ENCODE results near the gene PNCK. TPM values are rescaled to one million over a fixed set of nuclear protein-coding genes. Genes with fewer than 3 reads are reported as not detected.

PNCK gene
- total RNA-seq, 2 donors from 2014 or later, result 4.0 to 42.4 TPM

DNA sequence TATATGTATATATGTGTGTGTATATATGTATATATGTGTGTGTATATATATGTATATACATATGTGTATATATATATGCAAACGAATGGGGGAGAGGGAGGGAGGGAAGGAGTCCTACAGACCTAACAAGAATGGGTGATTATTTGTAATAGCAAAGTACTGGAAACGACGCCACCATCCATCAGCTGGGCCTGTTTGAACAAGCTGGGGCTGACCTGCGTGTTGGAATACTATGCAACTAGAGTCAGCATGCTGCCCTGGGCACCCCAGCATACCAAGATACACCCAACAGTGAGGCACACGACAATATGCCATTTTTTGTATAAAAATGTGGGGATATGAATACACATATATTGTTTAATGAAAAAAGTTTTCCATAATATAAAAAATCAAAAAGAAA is 53.0 kb downstream of the PNCK start:
- TF ChIP-seq, protein P1, sequence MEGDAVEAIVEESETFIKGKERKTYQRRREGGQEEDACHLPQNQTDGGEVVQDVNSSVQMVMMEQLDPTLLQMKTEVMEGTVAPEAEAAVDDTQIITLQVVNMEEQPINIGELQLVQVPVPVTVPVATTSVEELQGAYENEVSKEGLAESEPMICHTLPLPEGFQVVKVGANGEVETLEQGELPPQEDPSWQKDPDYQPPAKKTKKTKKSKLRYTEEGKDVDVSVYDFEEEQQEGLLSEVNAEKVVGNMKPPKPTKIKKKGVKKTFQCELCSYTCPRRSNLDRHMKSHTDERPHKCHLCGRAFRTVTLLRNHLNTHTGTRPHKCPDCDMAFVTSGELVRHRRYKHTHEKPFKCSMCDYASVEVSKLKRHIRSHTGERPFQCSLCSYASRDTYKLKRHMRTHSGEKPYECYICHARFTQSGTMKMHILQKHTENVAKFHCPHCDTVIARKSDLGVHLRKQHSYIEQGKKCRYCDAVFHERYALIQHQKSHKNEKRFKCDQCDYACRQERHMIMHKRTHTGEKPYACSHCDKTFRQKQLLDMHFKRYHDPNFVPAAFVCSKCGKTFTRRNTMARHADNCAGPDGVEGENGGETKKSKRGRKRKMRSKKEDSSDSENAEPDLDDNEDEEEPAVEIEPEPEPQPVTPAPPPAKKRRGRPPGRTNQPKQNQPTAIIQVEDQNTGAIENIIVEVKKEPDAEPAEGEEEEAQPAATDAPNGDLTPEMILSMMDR (IDR thresholded peaks at IDR 0.05), result no peak
- no peaks in the 10 kb centered on the region for H3K4me1 ChIP-seq
- H3K4me3 ChIP-seq, result no peak overlapping the region
- H3K27me3 ChIP-seq, result no peaks in the 10 kb centered on the region
- no peak for DNase-seq (ENCODE audit: low spot score)
- H3K9me3 ChIP-seq, result no peaks in the 10 kb centered on the region
- H3K27ac ChIP-seq, result no peak overlapping the region
- H3K36me3 ChIP-seq, result no peaks in the 10 kb centered on the region

Other genes starting within 250 kb of the PNCK start
- under 1 TPM in 1 of 2 donors, not detected in 1; 0.94 TPM for gene TREX2, start 227.8 kb downstream of the PNCK start, total RNA-seq
- gene HAUS7, start 203.2 kb downstream of the PNCK start, total RNA-seq, result 10 to 100 TPM; 10.5 to 15.9 TPM
- gene BGN, start 178.8 kb downstream of the PNCK start, total RNA-seq, result 100 to 1,000 TPM; 141 to 206 TPM
- gene ATP2B3, start 156.2 kb downstream of the PNCK start, total RNA-seq, result not detected
- gene CCNQ, start 74.7 kb downstream of the PNCK start, total RNA-seq, result 10 to 100 TPM; 48.0 to 65.0 TPM
- gene DUSP9, start 26.6 kb downstream of the PNCK start, total RNA-seq, result not detected
- gene SLC6A8, start 14.1 kb upstream of the PNCK start, total RNA-seq, result 10 to 100 TPM; 71.3 to 76.6 TPM
- 100 to 1,000 TPM in 1 of 2 donors, 10 to 100 TPM in 1; 86.3 to 109 TPM for gene BCAP31, start 50.6 kb upstream of the PNCK start, total RNA-seq
- gene ABCD1, start 51.0 kb upstream of the PNCK start, total RNA-seq, result 10 to 100 TPM; 15.2 to 18.0 TPM
- 1 to 10 TPM; 5.6 to 8.2 TPM for gene PLXNB3, start 90.4 kb upstream of the PNCK start, total RNA-seq
- gene SRPK3, start 107.2 kb upstream of the PNCK start, total RNA-seq, result 10 to 100 TPM; 19.4 to 24.6 TPM
- gene IDH3G, start 120.6 kb upstream of the PNCK start, total RNA-seq, result 100 to 1,000 TPM; 116 to 135 TPM
- gene SSR4, start 120.9 kb upstream of the PNCK start, total RNA-seq, result 100 to 1,000 TPM; 219 to 238 TPM
- gene PDZD4, start 156.7 kb upstream of the PNCK start, total RNA-seq, result 1 to 10 TPM; 2.1 to 7.1 TPM
- 1 to 10 TPM; 6.3 to 7.0 TPM for gene L1CAM, start 212.4 kb upstream of the PNCK start, total RNA-seq
- 1 to 10 TPM; 2.3 to 4.7 TPM for gene AVPR2, start 230.9 kb upstream of the PNCK start, total RNA-seq

Measured in right atrium auricular region (tissue), 2 donors.